HS-5 (cell line): ENCODE measurements around the gene FGFR4.

Source experiments
- DNase-seq: peaks from one replicate; pipeline ENCODE4 v3.0.0-alpha.2; 2012; ENCODE audit warnings: low read depth

FGFR4 gene

GRCh38 chr5:177132136-177133095, 45.7 kb downstream of the FGFR4 start:
- no peak for DNase-seq

DNA sequence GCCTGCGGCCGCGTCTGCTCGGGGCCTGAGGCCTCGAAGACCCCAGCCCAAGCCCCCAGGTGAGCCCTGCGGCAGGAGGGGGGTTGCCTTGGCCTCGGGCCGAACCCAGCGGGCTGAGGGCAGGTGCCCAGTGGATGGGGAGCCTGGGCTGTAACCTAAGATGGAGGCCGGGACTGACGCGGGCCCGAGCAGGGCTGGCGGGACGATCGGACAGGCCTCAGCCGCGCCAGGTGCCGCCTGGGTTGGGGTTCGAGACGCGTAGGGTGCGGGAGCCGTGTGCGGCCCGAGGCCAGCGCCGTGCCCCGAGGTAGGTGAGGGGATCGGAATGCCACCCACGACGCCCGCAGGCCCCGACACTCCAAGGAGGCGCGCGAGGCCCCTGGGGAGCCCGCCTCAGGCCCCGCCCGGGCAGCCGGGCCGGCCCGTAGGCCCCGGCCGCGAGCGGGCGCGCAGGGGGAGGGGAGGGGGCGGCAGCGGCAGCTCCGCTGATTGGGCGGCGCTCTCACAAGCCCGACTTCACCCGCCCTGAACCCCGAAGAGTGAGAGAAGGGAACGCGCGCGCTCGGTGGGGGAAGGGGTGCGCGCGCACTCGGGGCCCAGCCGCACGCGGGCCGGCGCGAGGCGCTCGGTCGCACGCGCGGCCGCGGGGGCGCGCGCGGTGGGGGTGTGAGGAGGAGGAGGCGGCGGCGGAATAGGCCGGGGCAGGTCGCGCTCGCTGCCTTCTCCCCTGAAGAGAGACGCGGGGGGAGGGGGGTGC, 46.6 kb downstream of the FGFR4 start, which contains the start of gene NSD1:
NSD1 (plus strand) TSS at position 678 of the 757 bp plus-strand sequence. CDS start 1,331 bp downstream, outside the sequence.
- DNase-seq = no peak

- DNase-seq = no peak
Observed at GRCh38 chr5:177133853-177134696, 47.4 kb downstream of the FGFR4 start.

DNA sequence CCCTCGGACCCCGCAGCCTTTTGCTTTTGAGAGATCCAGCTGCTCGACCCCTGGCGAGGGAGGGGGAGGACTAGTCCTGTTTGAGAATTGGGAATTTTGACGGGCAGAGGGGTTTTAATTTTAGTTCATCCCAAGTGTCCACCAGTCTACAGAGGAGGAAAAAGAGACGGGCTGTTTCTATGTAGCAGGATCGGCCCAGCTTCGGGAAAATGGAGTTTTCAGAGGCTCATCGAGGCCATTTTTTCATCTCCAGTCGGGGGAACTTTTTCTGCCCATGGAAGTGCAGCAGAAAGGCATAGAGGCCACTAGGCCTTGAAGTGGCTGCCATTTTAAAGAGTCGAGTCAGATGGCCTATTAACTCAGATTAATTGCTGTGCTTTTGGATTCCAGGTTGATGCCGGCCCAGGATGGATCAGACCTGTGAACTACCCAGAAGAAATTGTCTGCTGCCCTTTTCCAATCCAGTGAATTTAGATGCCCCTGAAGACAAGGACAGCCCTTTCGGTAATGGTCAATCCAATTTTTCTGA, 48.0 kb downstream of the FGFR4 start:
- DNase-seq = no peak

GRCh38 chr5:177140312-177140711, 53.6 kb downstream of the FGFR4 start:
- DNase-seq = no peak

DNA sequence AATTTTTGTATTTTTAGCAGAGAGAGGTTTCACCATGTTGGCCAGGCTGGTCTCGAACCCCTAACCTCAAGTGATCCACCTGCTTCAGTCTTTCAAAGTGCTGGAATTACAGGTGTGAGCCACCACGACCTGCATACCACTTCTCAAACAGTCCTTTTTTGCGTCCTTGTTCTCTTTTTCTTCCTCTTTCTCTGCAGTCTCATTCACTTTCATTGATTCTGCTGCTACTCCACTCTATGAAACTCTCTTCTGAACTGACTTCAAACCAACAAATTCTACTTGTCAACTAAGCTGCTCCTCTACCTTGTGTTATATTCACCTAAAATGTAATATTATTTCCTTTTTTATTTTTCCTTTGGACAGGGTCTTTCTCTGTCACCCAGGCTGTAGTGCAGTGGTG, 54.8 kb downstream of the FGFR4 start:
- DNase-seq = no peak

- DNase-seq = no peak
Observed at GRCh38 chr5:177142098-177142611, 55.4 kb downstream of the FGFR4 start.

GRCh38 chr5:177142778-177143177, 56.1 kb downstream of the FGFR4 start:
- DNase-seq = no peak

GRCh38 chr5:177146891-177147638, 60.4 kb downstream of the FGFR4 start:
- no peak for DNase-seq
